Ovary (tissue), 3 donors: ENCODE data around the gene NOX1.

Experiments used
- EP300 ChIP-seq: sonication (generic); formaldehyde crosslinking; IDR thresholded peaks from one replicate; pipeline ENCODE4 v1.6.1; 2017; ENCODE audit warnings: antibody characterized with exemption
- POLR2A ChIP-seq: fragments of 450-650 bp; IDR thresholded peaks from one replicate; pipeline ENCODE4 v1.6.1; 2017; ENCODE audit warnings: antibody characterized with exemption, mild to moderate bottlenecking, moderate library complexity
- TF ChIP-seq, protein P1 (sequence below), 3 donors: fragments of 450-650 bp in 2 of 3; fragments of 200-600 bp in 1 of 3; IDR thresholded peaks; one replicate each; pipeline versions ENCODE4 v1.5.1 to v1.8.0; 2016 to 2022; ENCODE audit warnings: antibody characterized with exemption in 3 of 3, mild to moderate bottlenecking in 1 of 3
- donor health status: DM: no; HTN: no; CAD: no.

DNA sequence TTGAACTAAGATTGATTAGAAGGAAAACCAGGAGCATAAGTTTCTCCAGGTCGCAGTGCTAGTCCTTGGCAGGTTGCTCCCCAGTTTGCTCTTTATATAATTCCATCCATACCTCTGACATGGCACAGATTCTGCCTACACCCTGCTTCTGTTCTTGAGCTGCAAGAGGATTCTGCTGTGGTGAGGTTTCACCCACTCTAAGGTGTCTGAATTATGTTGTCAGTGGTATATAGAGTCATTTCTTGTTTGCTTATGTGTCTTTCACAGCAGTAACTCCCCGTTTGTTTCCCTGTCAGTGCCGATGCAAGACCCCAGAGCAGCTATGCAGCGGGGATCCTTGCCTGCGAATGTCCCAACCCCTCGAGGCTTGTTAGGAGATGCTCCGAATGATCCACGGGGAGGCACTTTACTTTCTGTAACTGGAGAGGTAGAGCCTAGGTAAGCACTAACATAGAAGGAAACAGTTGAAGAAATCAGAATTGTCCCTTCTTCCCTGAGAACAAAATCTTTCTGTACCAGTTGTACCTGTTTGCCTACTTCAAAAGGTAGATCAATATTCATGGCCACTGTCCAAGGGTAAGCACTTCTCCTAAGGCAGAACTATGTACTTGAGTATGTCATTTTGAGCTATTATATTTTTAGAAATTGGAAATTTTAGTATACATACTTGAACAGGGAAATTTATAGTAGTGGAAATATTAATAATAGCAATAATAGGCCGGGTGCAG is 42.8 kb downstream of the NOX1 start:
- TF ChIP-seq POLR2A (no peak), EP300 (no peak)
- TF ChIP-seq, protein P1, sequence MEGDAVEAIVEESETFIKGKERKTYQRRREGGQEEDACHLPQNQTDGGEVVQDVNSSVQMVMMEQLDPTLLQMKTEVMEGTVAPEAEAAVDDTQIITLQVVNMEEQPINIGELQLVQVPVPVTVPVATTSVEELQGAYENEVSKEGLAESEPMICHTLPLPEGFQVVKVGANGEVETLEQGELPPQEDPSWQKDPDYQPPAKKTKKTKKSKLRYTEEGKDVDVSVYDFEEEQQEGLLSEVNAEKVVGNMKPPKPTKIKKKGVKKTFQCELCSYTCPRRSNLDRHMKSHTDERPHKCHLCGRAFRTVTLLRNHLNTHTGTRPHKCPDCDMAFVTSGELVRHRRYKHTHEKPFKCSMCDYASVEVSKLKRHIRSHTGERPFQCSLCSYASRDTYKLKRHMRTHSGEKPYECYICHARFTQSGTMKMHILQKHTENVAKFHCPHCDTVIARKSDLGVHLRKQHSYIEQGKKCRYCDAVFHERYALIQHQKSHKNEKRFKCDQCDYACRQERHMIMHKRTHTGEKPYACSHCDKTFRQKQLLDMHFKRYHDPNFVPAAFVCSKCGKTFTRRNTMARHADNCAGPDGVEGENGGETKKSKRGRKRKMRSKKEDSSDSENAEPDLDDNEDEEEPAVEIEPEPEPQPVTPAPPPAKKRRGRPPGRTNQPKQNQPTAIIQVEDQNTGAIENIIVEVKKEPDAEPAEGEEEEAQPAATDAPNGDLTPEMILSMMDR (IDR thresholded peaks at IDR 0.05) = no peak
